IPS-18c (cell line): ENCODE data around the gene TUBB4B.
"Not testable (repeated sequence)": the region's sequence is repeated elsewhere in the genome, so short reads cannot be mapped to it uniquely, and the experiment has no call there.

Source experiments
- H3K4me3 ChIP-seq: 2 replicates; pipeline ENCODE4 v1.7.0; 2013; ENCODE audit warnings: low read depth, mild to moderate bottlenecking, low read length, moderate library complexity; ENCODE audit not compliant: insufficient read depth
- H3K9me3 ChIP-seq: one replicate; pipeline ENCODE4 v1.6.1; 2013; ENCODE audit warnings: mild to moderate bottlenecking, low read length, moderate library complexity; ENCODE audit not compliant: control insufficient read depth, insufficient read depth

The TUBB4B gene

GRCh38 chr9:137231372-137232039 lies 9.6 kb upstream of the TUBB4B start:
- Histone ChIP-seq H3K4me3 (no peak overlapping the region), H3K9me3 (no peaks in the 10 kb centered on the region)

DNA sequence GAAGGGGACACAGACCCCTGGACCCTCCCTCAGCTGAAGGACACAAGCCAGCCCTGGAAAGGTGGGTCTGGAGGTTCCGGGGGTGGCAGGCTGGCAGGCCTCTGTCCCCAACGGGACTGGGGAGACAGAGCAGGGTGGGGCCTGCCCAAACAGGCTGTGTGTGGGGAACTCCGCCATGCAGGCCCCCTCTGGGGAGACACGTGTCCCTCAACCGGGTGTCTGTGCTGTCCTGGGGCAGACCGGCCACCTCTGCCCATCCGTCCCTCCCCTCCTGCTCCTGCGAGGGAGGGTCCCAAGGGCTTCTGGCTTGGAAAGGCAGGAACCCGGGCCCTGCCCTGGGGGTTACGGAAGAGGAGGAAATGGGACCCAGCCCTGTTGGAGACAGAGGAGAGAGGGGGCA lies 9.0 kb upstream of the TUBB4B start:
- no peak overlapping the region for H3K4me3 ChIP-seq
- no peaks in the 10 kb centered on the region for H3K9me3 ChIP-seq

- H3K9me3 ChIP-seq = no peaks in the 10 kb centered on the region
- H3K4me3 ChIP-seq = no peak overlapping the region
Observed at GRCh38 chr9:137232510-137232909, 8.6 kb upstream of the TUBB4B start.

DNA sequence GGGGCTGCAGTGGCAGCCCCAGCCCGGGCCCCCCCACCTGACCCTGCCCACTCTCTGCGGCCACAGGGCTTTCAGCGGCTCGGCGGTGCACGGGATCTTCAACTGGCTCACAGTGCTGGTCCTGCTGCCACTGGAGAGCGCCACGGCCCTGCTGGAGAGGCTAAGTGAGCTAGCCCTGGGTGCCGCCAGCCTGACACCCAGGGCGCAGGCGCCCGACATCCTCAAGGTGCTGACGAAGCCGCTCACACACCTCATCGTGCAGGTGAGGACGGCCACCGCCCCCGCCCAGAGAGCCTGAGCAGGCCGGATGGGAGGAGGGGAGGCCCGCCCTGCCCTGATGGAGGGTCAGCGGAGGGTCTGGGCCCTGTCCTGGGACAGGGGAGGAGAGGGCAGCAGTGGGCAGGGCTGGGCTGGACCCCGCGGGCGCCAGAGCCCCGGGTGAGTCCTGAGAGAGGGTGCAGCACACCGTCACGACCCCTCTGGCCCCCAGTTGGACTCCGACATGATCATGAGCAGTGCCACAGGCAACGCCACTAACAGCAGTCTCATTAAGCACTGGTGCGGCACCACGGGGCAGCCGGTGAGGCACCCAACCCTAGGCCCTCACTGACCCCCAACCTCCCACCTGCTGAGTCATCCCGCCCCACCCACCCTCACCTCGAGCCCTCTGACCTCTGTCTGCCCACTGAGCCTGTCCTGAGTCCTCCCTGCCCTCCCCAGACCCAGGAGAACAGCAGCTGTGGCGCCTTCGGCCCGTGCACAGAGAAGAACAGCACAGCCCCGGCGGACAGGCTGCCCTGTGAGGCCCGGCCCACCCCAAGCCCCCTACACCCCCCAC lies 7.7 kb upstream of the TUBB4B start:
- no peaks in the 10 kb centered on the region for H3K9me3 ChIP-seq
- H3K4me3 ChIP-seq = no peak overlapping the region

- no peak overlapping the region; the same call in 1 of the 2 replicates for H3K4me3 ChIP-seq
- no peaks in the 10 kb centered on the region for H3K9me3 ChIP-seq
Observed at GRCh38 chr9:137234055-137234697, 6.9 kb upstream of the TUBB4B start.

- H3K9me3 ChIP-seq = no peaks in the 10 kb centered on the region
- H3K4me3 ChIP-seq = no peak overlapping the region; the same call in 1 of the 2 replicates
Observed at GRCh38 chr9:137234758-137235423, 6.2 kb upstream of the TUBB4B start.

GRCh38 chr9:137235424-137236237 lies 5.5 kb upstream of the TUBB4B start:
- H3K4me3 ChIP-seq = no peak overlapping the region

GRCh38 chr9:137236238-137236935 lies 4.7 kb upstream of the TUBB4B start:
- Histone ChIP-seq H3K4me3 (no peak overlapping the region), H3K9me3 (no peaks in the 10 kb centered on the region)

More at GRCh38 chr9:137235424-137236237, 5.5 kb upstream of the TUBB4B start:
- no peaks in the 10 kb centered on the region for H3K9me3 ChIP-seq

DNA sequence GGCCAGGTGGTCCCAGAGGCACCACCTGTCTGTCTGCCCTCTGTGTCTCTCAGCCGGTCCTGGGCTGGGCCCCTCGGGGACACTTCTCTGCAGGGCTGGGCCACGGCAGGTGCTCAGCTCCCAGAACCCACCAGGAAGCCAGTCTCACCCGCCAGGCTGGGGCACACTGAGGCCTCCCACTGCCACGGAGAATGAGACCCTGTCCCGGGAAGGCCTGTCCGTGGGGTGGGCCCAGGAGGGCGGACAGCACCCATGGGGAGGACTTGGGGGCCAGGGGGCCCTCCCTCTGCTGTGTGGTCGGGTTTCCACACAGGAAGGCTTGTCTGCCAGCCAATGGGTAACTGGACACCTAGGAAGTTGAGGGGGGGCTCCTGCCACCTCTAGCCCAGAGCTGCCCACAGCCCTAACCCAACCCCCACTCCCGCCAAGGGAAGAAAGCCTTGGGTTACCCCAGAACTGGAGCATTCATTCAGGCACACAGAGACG lies 4.1 kb upstream of the TUBB4B start:
- Histone ChIP-seq H3K4me3 (no peak overlapping the region), H3K9me3 (no peaks in the 10 kb centered on the region)

- H3K9me3 ChIP-seq = no peaks in the 10 kb centered on the region
- no peak overlapping the region for H3K4me3 ChIP-seq
Observed at GRCh38 chr9:137237759-137238726, 3.0 kb upstream of the TUBB4B start.

DNA sequence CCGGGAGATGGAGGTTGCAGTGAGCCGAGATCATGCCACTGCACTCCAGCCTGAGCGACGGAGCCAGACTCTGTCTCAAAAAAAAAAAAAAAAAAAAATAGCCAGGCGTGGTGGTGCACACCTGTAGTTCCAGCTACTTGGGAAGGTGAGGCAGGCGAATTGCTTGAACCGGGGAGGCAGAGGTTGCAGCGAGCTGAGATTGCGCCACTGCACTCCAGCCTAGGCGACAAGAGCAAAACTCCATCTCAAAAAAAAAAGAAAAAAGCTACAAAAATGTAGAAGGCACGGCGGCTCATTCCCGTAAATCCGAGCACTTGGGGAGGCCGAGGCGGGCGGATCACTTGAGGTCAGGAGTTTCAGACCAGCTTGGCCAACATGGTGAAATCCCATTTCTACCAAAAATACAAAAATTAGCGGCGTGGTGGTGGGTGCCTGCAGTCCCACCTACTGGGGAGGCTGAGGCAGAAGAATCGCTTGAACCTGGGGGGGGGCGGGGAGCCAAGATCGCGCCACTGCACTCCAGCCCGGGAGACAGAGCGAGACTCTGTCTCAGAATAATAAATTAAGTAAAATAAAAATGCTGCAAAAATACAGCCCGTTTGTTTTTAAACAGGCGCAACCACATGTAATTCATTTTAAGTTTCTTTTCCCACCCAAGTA lies 1.4 kb upstream of the TUBB4B start:
- H3K4me3 ChIP-seq = peak overlapping the region; percentile 93
- H3K9me3 ChIP-seq = not testable (repeated sequence)

DNA sequence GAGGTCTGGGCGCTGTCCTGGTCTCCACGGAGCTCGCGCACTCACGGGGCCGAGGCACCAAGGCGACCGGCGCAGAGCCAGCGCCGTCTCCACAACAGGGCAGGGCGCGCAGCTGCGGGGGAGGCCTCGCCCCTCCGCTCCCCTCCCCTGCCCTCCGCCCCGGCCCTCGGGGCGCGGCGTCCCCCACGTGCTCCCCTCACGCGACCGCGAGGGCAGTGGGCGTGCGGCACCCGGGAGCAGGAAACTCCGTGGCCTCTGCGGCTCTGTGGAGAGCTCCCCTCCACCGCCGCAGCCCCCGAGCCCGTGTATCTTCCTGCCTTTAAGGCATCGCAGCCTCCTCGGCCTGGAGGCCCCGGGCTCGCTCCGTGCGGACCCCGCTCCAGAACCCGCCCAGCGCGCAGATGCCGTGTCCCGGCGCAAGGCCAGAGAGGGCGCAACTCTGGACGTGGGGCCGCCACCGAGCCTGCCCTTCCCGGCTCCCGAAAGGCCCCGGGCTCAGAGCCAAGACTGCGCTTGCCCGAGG lies 708 bp upstream of the TUBB4B start:
- Histone ChIP-seq H3K9me3 (no peaks in the 10 kb centered on the region), H3K4me3 (peak overlapping the region; percentile 93)

DNA sequence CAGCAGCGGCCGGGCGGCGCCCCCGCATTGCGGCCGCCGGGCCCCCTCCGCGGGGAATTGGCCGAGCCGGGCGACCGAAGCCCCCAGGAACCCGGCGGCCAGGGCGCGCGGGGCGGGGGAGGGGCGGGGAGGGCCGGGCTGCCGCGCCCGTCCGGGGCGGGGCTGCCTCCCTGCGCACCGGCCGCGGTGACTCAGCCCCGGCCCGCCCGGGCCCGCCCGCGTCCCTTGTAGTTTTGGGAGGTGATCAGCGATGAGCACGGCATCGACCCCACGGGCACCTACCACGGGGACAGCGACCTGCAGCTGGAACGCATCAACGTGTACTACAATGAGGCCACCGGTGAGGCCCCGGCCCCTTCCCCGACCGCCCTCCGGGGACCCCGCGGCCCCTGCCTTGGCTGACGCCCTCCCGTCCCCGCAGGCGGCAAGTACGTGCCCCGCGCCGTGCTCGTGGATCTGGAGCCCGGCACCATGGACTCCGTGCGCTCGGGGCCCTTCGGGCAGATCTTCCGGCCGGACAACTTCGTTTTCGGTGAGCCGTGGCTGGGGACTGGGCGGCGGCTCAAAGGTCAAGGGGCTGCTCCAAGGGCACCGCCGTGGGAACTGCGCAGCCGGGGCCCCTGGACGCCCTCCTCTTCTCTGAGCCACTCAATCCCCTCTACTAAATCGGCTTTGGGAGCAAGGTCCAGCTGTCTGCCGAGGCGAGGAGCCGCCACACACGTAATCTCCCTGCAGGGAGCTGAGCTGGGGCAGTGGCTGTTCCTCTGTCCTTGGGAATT lies 592 bp downstream of the TUBB4B start:
- H3K9me3 ChIP-seq = no peaks in the 10 kb centered on the region
- peak overlapping the region; percentile 84 for H3K4me3 ChIP-seq
